HG02852 (cell line): ENCODE data around the gene FAM72B.
"Not testable (repeated sequence)": the region's sequence is repeated elsewhere in the genome, so short reads cannot be mapped to it uniquely, and the experiment has no call there.

Experiments used
- ATAC-seq: cut with Tn5 transposase; IDR thresholded peaks from one replicate; pipeline ENCODE4 v1.9.1; 2021; ENCODE audit warnings: mild to moderate bottlenecking, moderate library complexity; ENCODE audit not compliant: unreplicated experiment

Gene FAM72B

GRCh38 chr1:121156958-121157603 is 27.1 kb downstream of the FAM72B start:
- ATAC-seq = not testable (repeated sequence)

- not testable (repeated sequence) for ATAC-seq
Measured at GRCh38 chr1:121155671-121156358, 28.3 kb downstream of the FAM72B start.

GRCh38 chr1:121154811-121155210 is 29.3 kb downstream of the FAM72B start:
- not testable (repeated sequence) for ATAC-seq

DNA sequence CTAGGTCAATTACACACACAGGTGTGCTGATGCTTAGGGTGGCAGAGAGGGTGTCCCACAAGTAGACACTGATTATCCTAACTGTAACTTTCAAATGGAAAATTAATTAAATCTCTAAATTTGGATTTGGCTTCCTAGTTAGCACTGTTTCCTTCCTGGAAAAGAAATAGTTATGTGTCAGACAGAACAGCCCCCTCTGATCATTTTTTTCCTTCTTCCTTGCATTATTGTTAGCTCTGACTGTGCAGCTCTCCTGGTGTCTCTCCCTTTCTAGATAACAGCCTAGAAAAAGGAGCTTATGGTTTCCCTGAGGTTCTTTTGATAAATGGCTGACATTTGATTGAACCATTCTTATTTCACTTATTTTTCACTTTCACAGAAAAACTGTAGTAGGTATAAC is 31.4 kb downstream of the FAM72B start:
- ATAC-seq = not testable (repeated sequence)

- not testable (repeated sequence) for ATAC-seq
Measured at GRCh38 chr1:121151294-121151693, 32.8 kb downstream of the FAM72B start.

DNA sequence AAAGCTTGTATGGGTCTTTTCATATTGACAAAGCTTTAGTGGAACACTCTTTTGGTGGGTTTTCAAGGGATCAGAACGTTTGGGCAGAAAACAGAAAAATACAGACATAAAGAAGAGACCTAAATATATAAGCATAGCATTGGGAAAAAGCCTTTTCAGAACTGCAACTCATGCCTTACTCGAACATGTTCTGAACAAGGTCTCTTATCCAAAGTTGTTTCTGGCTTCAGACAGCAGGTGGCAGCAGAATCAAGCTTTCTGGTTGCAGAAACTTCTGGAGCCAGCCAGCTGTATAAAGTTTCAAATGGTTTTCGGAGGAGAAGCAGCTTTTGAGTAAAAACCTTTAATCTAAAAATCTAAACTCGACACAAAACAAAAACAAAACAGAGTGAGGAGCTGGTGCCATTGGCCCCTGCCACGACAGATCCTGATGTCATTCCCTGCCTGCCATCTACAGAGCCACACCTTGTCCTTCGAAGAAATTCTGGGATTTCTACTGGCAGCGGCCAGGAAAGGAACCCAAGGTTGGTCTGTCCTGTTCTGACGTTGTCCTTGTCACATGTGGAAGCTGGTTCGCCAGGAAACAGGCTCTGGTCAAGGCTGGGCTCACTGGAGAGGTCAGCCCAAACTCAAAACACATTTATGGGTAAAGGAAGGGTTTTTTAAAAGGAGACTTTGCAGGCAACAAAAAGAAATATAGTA is 35.5 kb downstream of the FAM72B start:
- not testable (repeated sequence) for ATAC-seq

DNA sequence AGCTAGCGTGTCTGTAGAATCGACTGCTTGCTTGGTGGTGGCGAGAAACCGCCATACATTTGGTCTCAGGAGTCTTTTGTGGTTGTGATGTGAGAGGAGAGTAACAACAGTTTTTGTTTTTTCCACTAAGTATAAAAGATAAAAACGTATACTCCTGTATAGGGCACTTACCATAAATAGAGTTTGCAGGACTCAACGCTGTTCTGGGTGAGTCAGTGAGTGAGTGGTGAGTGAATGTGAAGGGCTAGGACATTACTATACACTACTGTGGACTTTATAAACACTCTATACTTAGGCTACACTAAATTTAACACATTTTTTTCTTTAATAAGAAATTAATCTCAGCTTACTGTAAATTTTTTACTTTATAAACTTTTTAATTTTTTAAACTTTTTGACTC is 43.7 kb downstream of the FAM72B start:
- not testable (repeated sequence) for ATAC-seq

GRCh38 chr1:121131494-121131893 is 52.6 kb downstream of the FAM72B start:
- ATAC-seq = not testable (repeated sequence)

- not testable (repeated sequence) for ATAC-seq
Measured at GRCh38 chr1:121118480-121118824, 65.7 kb downstream of the FAM72B start.
